Effector memory CD8-positive, alpha-beta T cell (primary cell): Measurements from ENCODE around the gene GPR42.
"Not testable (repeated sequence)": the region's sequence is repeated elsewhere in the genome, so short reads cannot be mapped to it uniquely, and the experiment has no call there.

Experiments
- ATAC-seq: fragments of 150-1000 bp; cut with Tn5 transposase; replicated peaks from 2 replicates; pipeline ENCODE4 v1.10.0; 2021; ENCODE audit warnings: mild to moderate bottlenecking, moderate library complexity
- DNase-seq, 3 experiments: peaks; one replicate each; pipeline ENCODE4 v3.0.0; 2021
- H3K27ac Mint-ChIP-seq, 2 donors: one replicate each; pipeline ENCODE4 v1.8.0; 2022; ENCODE audit warnings: mild to moderate bottlenecking in 2 of 2, mixed read lengths in 2 of 2, moderate library complexity in 2 of 2
- H3K27me3 Mint-ChIP-seq, 2 donors: one replicate each; pipeline ENCODE4 v1.8.0; 2022; ENCODE audit warnings: mixed read lengths in 2 of 2
- H3K36me3 Mint-ChIP-seq: one replicate; pipeline ENCODE4 v1.8.0; 2022; ENCODE audit warnings: mild to moderate bottlenecking, moderate library complexity, mixed read lengths; ENCODE audit not compliant: insufficient read depth
- H3K4me1 Mint-ChIP-seq, 2 donors: one replicate each; pipeline ENCODE4 v1.8.0; 2022; ENCODE audit warnings: low read depth in 2 of 2, mixed read lengths in 2 of 2
- H3K4me3 Mint-ChIP-seq, 2 donors: one replicate each; pipeline ENCODE4 v1.8.0; 2022; ENCODE audit warnings: mild to moderate bottlenecking in 2 of 2, mixed read lengths in 2 of 2, moderate library complexity in 2 of 2
- H3K9me3 Mint-ChIP-seq, 2 donors: one replicate each; pipeline ENCODE4 v1.8.0; 2022; ENCODE audit warnings: mixed read lengths in 2 of 2

GPR42 gene

GRCh38 chr19:35399948-35400772 lies 29.3 kb downstream of the GPR42 start:
- Mint-ChIP-seq H3K4me1 (peaks cover 0 to 1% of the 10 kb centered on the region in 2 donors), H3K36me3 (peaks cover 3% of the 10 kb centered on the region), H3K4me3 (no peak overlapping the region), H3K27me3 (peaks cover 14% of the 10 kb centered on the region in 2 donors), H3K27ac (no peak overlapping the region), H3K9me3 (no peaks in the 10 kb centered on the region)
- DNase-seq (no peak), ATAC-seq (no peak)

GRCh38 chr19:35400773-35401100 lies 29.9 kb downstream of the GPR42 start:
- Mint-ChIP-seq H3K9me3 (no peaks in the 10 kb centered on the region), H3K27me3 (peaks cover 14% of the 10 kb centered on the region in 2 donors), H3K36me3 (peaks cover 3% of the 10 kb centered on the region), H3K4me1 (peaks cover 0 to 1% of the 10 kb centered on the region in 2 donors), H3K4me3 (no peak overlapping the region), H3K27ac (no peak overlapping the region)
- no peak for ATAC-seq
- no peak for DNase-seq

DNA sequence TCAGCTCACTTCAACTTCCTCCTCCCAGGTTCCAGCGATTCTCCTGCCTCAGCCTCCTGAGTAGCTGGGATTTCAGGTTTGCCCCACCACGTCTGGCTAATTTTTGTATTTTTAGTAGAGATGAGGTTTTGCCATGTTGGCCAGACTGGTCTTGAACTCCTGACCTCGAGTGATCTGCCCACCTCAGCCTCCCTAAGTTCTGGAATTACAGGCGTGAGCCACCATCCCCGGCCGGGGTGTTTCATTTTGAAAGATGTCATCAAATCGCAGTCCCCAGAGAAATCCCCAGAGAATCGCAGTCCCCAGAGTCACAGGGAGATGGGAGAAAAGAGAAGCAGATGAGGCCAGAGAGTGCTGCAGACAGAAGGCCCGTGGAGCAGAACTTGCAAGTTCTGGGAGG lies 30.5 kb downstream of the GPR42 start:
- not testable (repeated sequence) for H3K4me1 Mint-ChIP-seq, H3K36me3 Mint-ChIP-seq, ATAC-seq, H3K27ac Mint-ChIP-seq, H3K4me3 Mint-ChIP-seq, DNase-seq, H3K9me3 Mint-ChIP-seq
- H3K27me3 Mint-ChIP-seq = peaks cover 14 to 18% of the 10 kb centered on the region in 2 donors

- DNase-seq = no peak
- H3K36me3 Mint-ChIP-seq = peaks cover 3% of the 10 kb centered on the region
- peaks cover 0 to 1% of the 10 kb centered on the region in 2 donors for H3K4me1 Mint-ChIP-seq
- ATAC-seq = peak; percentile 72
- peaks cover 14 to 25% of the 10 kb centered on the region in 2 donors for H3K27me3 Mint-ChIP-seq
- no peak overlapping the region for H3K4me3 Mint-ChIP-seq
- H3K27ac Mint-ChIP-seq = no peak overlapping the region
- H3K9me3 Mint-ChIP-seq = no peaks in the 10 kb centered on the region
Observed at GRCh38 chr19:35403116-35403760, 32.4 kb downstream of the GPR42 start.

DNA sequence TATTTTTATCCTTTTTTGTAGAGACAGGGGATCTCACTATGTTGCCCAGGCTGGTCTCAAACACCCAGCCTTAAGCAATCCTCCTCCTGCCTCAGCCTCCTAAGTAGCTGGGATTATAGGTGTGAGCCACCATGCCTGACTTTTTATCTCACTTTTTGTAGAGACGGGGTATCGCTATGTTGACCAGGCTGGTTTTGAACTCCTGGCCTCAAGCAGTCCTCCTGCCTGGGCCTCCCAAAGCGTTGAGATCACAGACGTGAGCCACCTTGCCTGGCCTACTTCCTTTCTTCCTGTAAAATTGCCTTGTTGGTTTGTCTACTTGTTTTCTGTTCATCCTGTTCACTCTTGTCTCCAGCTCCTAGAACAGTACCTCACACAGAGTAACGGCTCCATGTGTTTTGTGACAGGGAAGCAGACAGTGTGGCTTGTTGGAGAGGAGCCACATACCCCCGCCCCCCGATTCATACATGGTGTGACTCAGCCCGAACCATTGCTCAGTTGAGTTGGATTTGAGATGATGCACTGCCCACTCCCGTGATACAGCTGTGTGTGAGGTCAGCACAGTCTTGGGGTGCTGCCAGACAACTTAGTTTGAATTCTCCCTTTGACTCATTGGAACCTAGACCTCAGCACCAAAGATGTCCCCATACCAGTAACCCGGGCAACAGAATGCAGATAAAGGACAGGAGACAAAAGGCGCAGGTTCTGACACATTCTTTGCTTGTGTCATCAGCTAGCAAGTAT lies 34.2 kb downstream of the GPR42 start:
- Mint-ChIP-seq H3K27ac (peak overlapping the region in 1 of 2 donors; percentile 16), H3K36me3 (peaks cover 3% of the 10 kb centered on the region), H3K27me3 (peaks cover 5 to 16% of the 10 kb centered on the region in 2 donors), H3K4me1 (peaks cover 0 to 1% of the 10 kb centered on the region in 2 donors), H3K4me3 (no peak overlapping the region), H3K9me3 (no peaks in the 10 kb centered on the region)
- no peak for DNase-seq
- no peak for ATAC-seq

- Mint-ChIP-seq H3K27ac (no peak overlapping the region), H3K9me3 (no peaks in the 10 kb centered on the region), H3K36me3 (peaks cover 8% of the 10 kb centered on the region), H3K4me1 (peaks cover 0 to 1% of the 10 kb centered on the region in 2 donors), H3K4me3 (no peak overlapping the region), H3K27me3 (peaks cover 0 to 29% of the 10 kb centered on the region in 2 donors)
- ATAC-seq = no peak
- DNase-seq = no peak
Observed at GRCh38 chr19:35407619-35408018, 36.8 kb downstream of the GPR42 start.

DNA sequence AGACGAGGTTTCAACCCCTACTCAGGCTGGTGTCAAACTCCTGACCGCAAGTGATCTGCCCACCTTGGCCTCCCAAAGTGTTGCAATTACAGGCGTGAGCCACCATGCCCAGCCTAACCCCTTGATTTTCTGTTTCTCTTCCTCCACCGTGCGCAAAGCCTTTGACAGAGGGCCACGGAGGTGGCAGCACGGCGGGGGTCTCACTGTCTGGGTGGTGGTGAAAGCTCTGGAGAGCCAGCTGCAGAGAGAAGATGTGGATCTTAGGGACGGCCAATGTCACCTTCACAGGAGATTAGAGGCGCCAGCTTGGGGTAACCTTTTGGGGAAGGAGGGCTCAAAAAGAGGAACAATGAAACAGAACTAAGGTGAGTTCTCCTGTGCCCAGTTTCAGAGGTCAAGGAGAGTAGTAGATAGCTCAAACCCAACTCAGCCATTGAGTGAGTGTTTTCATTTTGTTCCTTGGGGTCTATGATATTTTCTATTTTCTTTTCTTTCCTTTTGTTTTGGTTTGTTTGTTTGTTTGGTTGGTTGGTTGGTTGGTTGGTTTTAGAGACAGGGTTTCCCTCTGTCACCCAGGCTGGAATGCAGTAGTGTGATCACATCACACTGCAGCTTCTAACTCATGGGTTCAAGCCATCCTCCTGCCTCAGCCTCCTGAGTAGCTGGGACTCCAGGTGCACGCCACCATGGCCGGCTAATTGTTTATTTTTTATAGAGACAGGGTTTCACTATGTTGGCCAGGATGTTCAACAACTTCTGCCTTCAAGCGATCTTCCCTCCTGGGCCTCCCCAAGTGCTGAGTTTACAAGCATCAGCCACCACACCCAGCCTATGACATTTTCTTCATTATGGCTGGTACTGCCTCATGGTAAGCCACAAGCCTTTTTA lies 37.7 kb downstream of the GPR42 start:
- Mint-ChIP-seq H3K9me3 (no peaks in the 10 kb centered on the region), H3K27ac (no peak overlapping the region), H3K36me3 (peaks cover 8% of the 10 kb centered on the region), H3K4me3 (no peak overlapping the region), H3K4me1 (peaks cover 0 to 1% of the 10 kb centered on the region in 2 donors), H3K27me3 (peaks cover 5 to 35% of the 10 kb centered on the region in 2 donors)
- DNase-seq (no peak), ATAC-seq (no peak)

DNA sequence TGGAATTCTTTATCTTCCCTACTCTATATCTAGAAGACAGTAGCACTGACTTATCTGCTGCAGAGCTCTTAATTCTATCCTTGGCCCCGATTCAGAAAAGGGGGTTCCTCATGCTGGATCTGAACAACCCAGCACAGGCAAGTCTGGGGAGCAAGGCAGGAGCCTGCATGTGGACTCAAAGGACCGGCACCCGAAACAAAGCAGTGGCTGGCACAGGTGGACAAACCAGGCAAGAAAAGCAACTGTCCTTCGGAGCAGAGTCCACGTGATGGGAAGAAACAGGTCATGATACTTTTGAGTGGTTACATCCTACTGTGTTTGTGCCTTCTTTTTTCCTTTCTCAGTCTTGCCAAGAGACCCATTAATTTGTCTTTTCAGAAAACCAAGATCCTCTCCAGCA lies 38.3 kb downstream of the GPR42 start:
- no peak overlapping the region for H3K27ac Mint-ChIP-seq
- peaks cover 8% of the 10 kb centered on the region for H3K36me3 Mint-ChIP-seq
- H3K4me3 Mint-ChIP-seq = no peak overlapping the region
- ATAC-seq (no peak), DNase-seq (no peak)
- H3K9me3 Mint-ChIP-seq = no peaks in the 10 kb centered on the region
- peaks cover 6 to 42% of the 10 kb centered on the region in 2 donors for H3K27me3 Mint-ChIP-seq
- H3K4me1 Mint-ChIP-seq = peaks cover 0 to 1% of the 10 kb centered on the region in 2 donors

- no peak overlapping the region for H3K4me3 Mint-ChIP-seq
- H3K27ac Mint-ChIP-seq = no peak overlapping the region
- no peak for ATAC-seq
- H3K9me3 Mint-ChIP-seq = no peaks in the 10 kb centered on the region
- H3K27me3 Mint-ChIP-seq = peaks cover 6 to 55% of the 10 kb centered on the region in 2 donors
- no peak for DNase-seq
- H3K4me1 Mint-ChIP-seq = peaks cover 0 to 1% of the 10 kb centered on the region in 2 donors
- H3K36me3 Mint-ChIP-seq = peaks cover 5% of the 10 kb centered on the region
Observed at GRCh38 chr19:35410487-35410886, 39.6 kb downstream of the GPR42 start.

DNA sequence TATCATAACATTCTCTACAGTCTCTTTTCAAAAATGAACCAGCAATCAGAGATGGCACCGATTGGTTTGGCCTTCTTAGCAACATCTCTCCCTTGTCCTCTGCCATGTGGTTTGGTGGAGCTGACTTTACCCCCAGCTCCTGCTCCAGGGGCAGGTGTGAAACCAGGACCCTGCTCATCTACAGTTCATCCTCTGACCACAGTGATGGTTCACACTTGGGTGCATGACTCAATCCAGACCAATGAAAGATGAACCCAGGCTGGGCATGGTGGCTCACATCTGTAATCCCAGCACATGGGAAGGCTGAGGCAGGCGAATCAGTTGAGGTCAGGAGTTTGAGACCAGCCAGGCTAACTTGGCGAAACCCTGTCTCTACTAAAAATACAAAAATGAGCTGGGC lies 43.6 kb downstream of the GPR42 start:
- DNase-seq (no peak), ATAC-seq (no peak)
- peaks cover 29 to 68% of the 10 kb centered on the region in 2 donors for H3K27me3 Mint-ChIP-seq
- H3K27ac Mint-ChIP-seq = no peak overlapping the region
- no peaks in the 10 kb centered on the region for H3K9me3 Mint-ChIP-seq
- no peak overlapping the region for H3K4me3 Mint-ChIP-seq
- peaks cover 5% of the 10 kb centered on the region for H3K36me3 Mint-ChIP-seq
- H3K4me1 Mint-ChIP-seq = peaks cover 0 to 1% of the 10 kb centered on the region in 2 donors

DNA sequence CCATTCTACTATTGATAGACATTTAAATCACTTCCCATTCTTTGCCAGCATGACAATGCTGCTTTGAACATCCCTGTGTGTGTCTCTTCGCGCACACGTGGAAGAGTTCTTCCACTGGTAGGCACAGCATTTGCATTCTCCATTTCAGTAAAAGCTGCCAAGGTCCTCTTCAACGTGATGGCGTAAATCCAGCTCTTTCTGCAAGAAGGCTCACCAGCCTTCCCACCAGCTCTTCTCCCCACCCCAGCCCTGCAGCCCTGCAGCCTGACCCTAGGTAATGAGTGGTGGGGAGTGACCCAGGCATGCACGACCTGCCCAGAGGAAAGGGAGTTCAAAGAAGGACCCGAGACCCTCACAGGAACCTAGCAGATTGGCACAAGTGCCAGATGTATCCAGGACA lies 45.5 kb downstream of the GPR42 start:
- peaks cover 3 to 5% of the 10 kb centered on the region in 2 donors for H3K4me1 Mint-ChIP-seq
- no peaks in the 10 kb centered on the region for H3K9me3 Mint-ChIP-seq
- H3K36me3 Mint-ChIP-seq = peaks cover 5% of the 10 kb centered on the region
- ATAC-seq = no peak
- DNase-seq = no peak
- H3K4me3 Mint-ChIP-seq = no peak overlapping the region
- no peak overlapping the region for H3K27ac Mint-ChIP-seq
- peaks cover 29 to 62% of the 10 kb centered on the region in 2 donors for H3K27me3 Mint-ChIP-seq

DNA sequence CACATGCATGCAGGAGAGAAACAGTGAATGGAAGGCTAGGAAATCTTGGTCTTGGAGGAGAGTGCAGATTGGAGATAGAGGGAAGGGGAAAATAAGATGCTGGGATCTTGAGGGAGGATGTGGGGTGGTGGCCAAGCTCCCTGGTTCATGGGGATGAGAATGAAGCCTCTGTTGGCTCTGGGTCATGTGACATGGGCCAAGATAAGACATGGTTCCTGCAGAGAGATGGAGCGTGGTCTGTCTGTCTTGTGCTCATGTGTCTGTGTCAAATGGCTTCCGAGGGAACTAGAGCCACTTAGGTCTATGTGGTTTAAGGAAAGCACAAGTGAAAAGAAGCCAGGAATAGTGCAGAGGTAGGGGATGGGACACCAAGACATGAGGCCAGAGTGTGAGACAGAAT lies 46.4 kb downstream of the GPR42 start:
- ATAC-seq = no peak
- Mint-ChIP-seq H3K27ac (peak overlapping the region in 1 of 2 donors; percentile 8), H3K4me1 (peaks cover 3 to 5% of the 10 kb centered on the region in 2 donors), H3K4me3 (no peak overlapping the region), H3K27me3 (peaks cover 29 to 56% of the 10 kb centered on the region in 2 donors), H3K9me3 (no peaks in the 10 kb centered on the region), H3K36me3 (peaks cover 3% of the 10 kb centered on the region)
- no peak for DNase-seq
